ENCODE measurements around the gene LSR. TPM values are rescaled to one million over a fixed set of nuclear protein-coding genes. Genes with fewer than 3 reads are reported as not detected.

The LSR gene
- total and polyA plus RNA-seq, 2 donors (not counting 1 experiment from before 2014, with no cell fraction given) = 37.2 to 45.3 TPM

- H3K27me3 Mint-ChIP-seq = peaks cover 6% of the 10 kb centered on the region
- Histone ChIP-seq H3K79me2 (ENCODE audit: control insufficient read depth, insufficient read depth, low read length) (no peaks in the 10 kb centered on the region), H3K9me3 (ENCODE audit: control extremely low read depth in 1 of 3, control insufficient read depth in 2 of 3, insufficient read depth in 1 of 3, low read length in 2 of 3) (peaks cover 0 to 4% (median 0%) of the 10 kb centered on the region in 3 donors), H2AFZ (ENCODE audit: insufficient read depth, low read depth, low read length, poor library complexity, severe bottlenecking) (no peak overlapping the region), H3K9ac (ENCODE audit: low read length) (no peak overlapping the region), H3K27me3 (replicated peaks in 1 of 4; ENCODE audit: control extremely low read depth in 1 of 4, control insufficient read depth in 3 of 4, insufficient read depth in 4 of 4, low read length in 3 of 4) (no peaks in the 10 kb centered on the region), H3K4me2 (replicated peaks; ENCODE audit: low read depth, low read length, poor library complexity, severe bottlenecking) (no peak overlapping the region), H3K4me3 (ENCODE audit: control extremely low read depth in 1 of 5, extremely low read depth in 1 of 5, insufficient read depth in 1 of 5, low read depth in 2 of 5, low read length in 4 of 5) (no peak overlapping the region), H4K20me1 (ENCODE audit: control insufficient read depth, insufficient read depth, low read length, poor library complexity, severe bottlenecking) (no peaks in the 10 kb centered on the region), H3K27ac (ENCODE audit: low read length in 2 of 2) (no peak overlapping the region), H3K36me3 (replicated peaks in 1 of 2; ENCODE audit: control extremely low read depth in 1 of 2, control insufficient read depth in 1 of 2, extremely low read depth in 1 of 2, insufficient read depth in 2 of 2, low read length in 1 of 2) (no peaks in the 10 kb centered on the region), H3K4me1 (ENCODE audit: control insufficient read depth in 2 of 2, insufficient read depth in 2 of 2, low read length in 2 of 2) (peaks cover 15 to 16% of the 10 kb centered on the region in 2 donors)
- no peak for ATAC-seq (ENCODE audit: low read depth)
- no peak overlapping the region for H3K4me3 Mint-ChIP-seq
- ChIA-PET POLR2A (interaction anchor here (0.6 kb wide), 1 partner anchor 9 kb away, joined by 5 read pairs; no protein-coding TSS in a partner anchor), CTCF (no interaction called here)
- no peak overlapping the region for H3K27ac Mint-ChIP-seq
- 95% methylated on average over 8 of the region's 8 CpGs for WGBS (ENCODE audit: insufficient coverage)
- no peak for DNase-seq
- peaks cover 11% of the 10 kb centered on the region for H3K4me1 Mint-ChIP-seq
- H3K9me3 Mint-ChIP-seq (ENCODE audit: insufficient read depth) = no peaks in the 10 kb centered on the region
- TF ChIP-seq CTCF (IDR thresholded peaks at IDR 0.05) = no peak
- TF ChIP-seq EZH2 (IDR thresholded peaks at IDR 0.05; ENCODE audit: borderline replicate concordance, insufficient read depth, low read depth, low read length, poor library complexity, severe bottlenecking) = no peak
- intact Hi-C loops (cut with micrococcal nuclease) = no loop called here
Measured at GRCh38 chr19:35229601-35230000, 19.2 kb upstream of the LSR start.

GRCh38 chr19:35231956-35232645 lies 16.7 kb upstream of the LSR start:
- no peaks in the 10 kb centered on the region for H3K9me3 ChIP-seq (ENCODE audit: control extremely low read depth in 1 of 3, control insufficient read depth in 2 of 3, insufficient read depth in 1 of 3, low read length in 2 of 3)
- no peak overlapping the region for H3K4me3 Mint-ChIP-seq
- no peak overlapping the region for H2AFZ ChIP-seq (ENCODE audit: insufficient read depth, low read depth, low read length, poor library complexity, severe bottlenecking)
- WGBS (ENCODE audit: insufficient coverage) = 91% methylated on average over 13 of the region's 14 CpGs
- no peaks in the 10 kb centered on the region for H4K20me1 ChIP-seq (ENCODE audit: control insufficient read depth, insufficient read depth, low read length, poor library complexity, severe bottlenecking)
- H3K4me2 ChIP-seq (replicated peaks; ENCODE audit: low read depth, low read length, poor library complexity, severe bottlenecking) = no peak overlapping the region
- ATAC-seq (ENCODE audit: low read depth) (no peak), DNase-seq (no peak)
- H3K4me3 ChIP-seq (ENCODE audit: control extremely low read depth in 1 of 5, extremely low read depth in 1 of 5, insufficient read depth in 1 of 5, low read depth in 2 of 5, low read length in 4 of 5) = no peak overlapping the region
- TF ChIP-seq CTCF (IDR thresholded peaks at IDR 0.05) (no peak), EZH2 (IDR thresholded peaks at IDR 0.05; ENCODE audit: borderline replicate concordance, insufficient read depth, low read depth, low read length, poor library complexity, severe bottlenecking) (no peak)
- no peak overlapping the region for H3K9ac ChIP-seq (ENCODE audit: low read length)
- intact Hi-C loops (cut with micrococcal nuclease) = no loop called here
- no peaks in the 10 kb centered on the region for H3K9me3 Mint-ChIP-seq (ENCODE audit: insufficient read depth)
- H3K27ac Mint-ChIP-seq = no peak overlapping the region
- H3K27me3 Mint-ChIP-seq = peaks cover 6% of the 10 kb centered on the region
- H3K27ac ChIP-seq (ENCODE audit: low read length in 2 of 2) = no peak overlapping the region
- H3K36me3 ChIP-seq (replicated peaks in 1 of 2; ENCODE audit: control extremely low read depth in 1 of 2, control insufficient read depth in 1 of 2, extremely low read depth in 1 of 2, insufficient read depth in 2 of 2, low read length in 1 of 2) = no peaks in the 10 kb centered on the region
- no peaks in the 10 kb centered on the region for H3K27me3 ChIP-seq (replicated peaks in 1 of 4; ENCODE audit: control extremely low read depth in 1 of 4, control insufficient read depth in 3 of 4, insufficient read depth in 4 of 4, low read length in 3 of 4)
- CTCF ChIA-PET = no interaction called here
- no peaks in the 10 kb centered on the region for H3K4me1 ChIP-seq (ENCODE audit: control insufficient read depth in 2 of 2, insufficient read depth in 2 of 2, low read length in 2 of 2)
- H3K4me1 Mint-ChIP-seq = peaks cover 4% of the 10 kb centered on the region
- POLR2A ChIA-PET = no interaction called here
- no peaks in the 10 kb centered on the region for H3K79me2 ChIP-seq (ENCODE audit: control insufficient read depth, insufficient read depth, low read length)
